Effector CD8-positive, alpha-beta T cell (primary cell): ENCODE results near the gene PLEKHA7.

ENCODE experiments used
- DNase-seq: peaks from one replicate; lab custom pipeline; 2025; lab: John Stamatoyannopoulos, UW

The PLEKHA7 gene

DNA sequence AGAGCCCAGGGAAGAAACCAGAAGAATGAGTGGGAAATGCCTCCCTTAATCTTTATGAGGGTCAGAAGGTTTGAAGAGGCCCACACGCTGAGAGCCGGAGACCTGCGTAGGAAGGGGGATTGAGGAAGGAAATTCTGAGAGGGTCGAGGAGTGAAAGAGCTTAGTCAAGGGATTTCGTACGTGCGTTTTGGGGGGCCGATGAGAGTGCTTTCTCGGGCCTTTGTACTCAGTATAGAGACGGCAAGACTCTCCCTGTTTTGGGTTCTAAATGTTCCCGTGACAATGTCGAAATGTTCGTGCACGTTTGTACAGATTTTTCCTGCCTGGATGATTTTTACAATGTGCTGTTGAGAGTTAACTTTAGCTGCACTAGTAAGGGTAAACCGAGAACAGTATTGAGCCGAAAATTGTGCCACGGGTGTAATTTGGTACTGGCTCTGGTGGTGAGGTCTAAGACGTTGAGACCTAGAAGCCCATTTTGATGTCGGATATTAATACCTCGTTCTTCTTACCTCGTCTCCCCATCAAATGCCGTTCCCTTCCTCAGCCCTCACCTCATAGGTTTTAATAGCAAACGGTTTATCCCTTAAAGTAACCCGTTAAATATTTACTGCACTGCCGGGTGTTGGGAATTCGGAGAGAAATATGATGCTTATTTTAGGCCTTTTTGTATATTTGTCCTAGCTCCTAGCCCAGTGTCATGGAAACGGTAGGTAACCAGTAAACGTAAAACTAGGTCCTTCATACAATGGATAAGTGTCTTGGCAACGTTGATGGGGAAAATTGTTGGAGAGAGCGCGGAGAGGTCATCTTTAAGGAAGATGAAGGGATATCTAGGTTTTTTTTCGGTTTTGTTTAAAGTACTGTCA lies 275.0 kb downstream of the PLEKHA7 start:
- DNase-seq = no peak

DNA sequence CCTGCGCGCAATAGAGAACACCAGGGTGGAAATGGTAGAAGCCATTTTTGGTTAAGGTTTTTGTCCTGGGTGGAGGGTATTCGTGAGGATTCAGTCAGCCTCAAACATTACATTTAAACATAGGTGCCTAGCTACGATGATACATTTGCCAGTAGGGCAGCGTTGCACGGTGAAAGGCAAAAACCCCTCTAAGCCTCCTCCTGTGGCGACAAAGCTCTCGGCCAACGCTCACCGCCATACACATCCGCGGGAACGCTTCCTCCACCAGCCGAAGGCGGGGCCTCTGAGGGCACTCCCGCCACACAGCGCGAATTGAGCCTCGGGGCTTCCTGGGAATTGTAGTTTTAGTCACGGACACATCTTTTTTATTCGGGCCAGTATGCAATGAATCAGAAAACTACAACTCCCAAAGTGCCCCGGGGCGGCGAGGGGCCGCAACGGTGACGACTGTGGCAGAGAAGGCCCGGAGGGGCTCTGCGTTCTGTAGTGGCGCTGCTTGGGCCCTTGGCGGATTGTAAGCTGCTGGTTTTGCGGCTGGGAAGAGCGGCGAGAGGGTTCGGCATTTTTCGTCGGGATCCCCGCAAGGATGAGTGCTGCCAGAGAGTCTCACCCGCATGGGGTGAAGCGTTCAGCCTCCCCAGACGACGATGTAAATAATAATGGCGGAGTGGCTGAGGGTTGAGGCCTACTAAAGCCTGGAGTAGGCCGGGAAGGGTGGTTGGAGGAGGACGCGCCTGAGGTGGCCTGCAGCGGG lies 275.8 kb downstream of the PLEKHA7 start, which contains the start of gene C11orf58:
C11orf58 (plus strand) TSS at position 455 of the 754 bp plus-strand sequence; CDS start at position 587, 132 bp downstream.
- DNase-seq = peak; percentile 96

DNA sequence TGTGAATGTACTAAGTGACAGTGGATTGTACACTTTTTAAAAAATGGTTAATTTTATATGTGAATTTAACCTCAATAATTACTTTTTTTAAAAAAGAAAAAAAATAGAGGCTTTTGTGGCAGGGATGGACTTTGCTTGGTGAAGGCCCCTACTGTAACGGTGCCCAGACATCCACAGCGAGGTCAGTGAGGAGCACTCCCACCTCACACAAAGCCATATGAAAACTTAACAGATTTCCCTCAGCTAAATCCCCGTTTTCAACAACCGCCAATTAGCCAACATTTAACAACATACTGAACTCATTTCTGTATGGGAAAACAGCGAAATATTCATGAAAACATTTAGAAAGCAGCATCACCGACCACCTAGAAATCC lies 276.4 kb downstream of the PLEKHA7 start:
- DNase-seq = no peak
